ENCODE data around the gene PRKG1. TPM values are rescaled to one million over a fixed set of nuclear protein-coding genes. Genes with fewer than 3 reads are reported as not detected.

PRKG1 gene
- total RNA-seq, 4 donors from 2014 or later = 1.2 to 6.5 (median 2.7) TPM

DNA sequence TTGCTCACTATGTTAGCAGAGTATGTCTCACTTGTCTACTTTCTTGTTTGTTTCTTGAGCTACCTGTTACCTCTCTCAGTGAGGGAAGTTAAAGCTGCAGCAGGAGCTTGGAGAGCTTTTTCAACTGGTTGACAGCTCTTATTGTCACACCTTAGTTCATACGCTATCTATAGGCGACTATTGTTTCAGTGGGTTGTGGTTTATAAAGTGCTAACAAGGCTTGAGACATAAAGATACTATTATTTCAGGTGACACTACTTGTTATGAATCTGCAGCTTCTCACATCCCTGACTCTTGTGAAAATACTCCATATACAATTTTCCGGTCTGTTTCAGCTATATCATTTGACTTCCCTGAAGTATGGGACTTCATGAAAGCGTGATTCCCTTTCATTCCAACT, 457.8 kb downstream of the PRKG1 start:
- Histone ChIP-seq H3K36me3 (no peaks in the 10 kb centered on the region), H3K27me3 (no peaks in the 10 kb centered on the region), H3K9me3 (no peaks in the 10 kb centered on the region), H3K4me3 (no peak overlapping the region), H3K4me1 (no peaks in the 10 kb centered on the region), H3K27ac (no peak overlapping the region)
- WGBS = 94% methylated on average over 4 of the region's 4 CpGs
- no peak for TF ChIP-seq EP300 (IDR thresholded peaks at IDR 0.05)
- no peak for TF ChIP-seq POLR2AphosphoS5 (IDR thresholded peaks at IDR 0.05)
- no peak for TF ChIP-seq POLR2A (IDR thresholded peaks at IDR 0.05)
- TF ChIP-seq, protein P1, sequence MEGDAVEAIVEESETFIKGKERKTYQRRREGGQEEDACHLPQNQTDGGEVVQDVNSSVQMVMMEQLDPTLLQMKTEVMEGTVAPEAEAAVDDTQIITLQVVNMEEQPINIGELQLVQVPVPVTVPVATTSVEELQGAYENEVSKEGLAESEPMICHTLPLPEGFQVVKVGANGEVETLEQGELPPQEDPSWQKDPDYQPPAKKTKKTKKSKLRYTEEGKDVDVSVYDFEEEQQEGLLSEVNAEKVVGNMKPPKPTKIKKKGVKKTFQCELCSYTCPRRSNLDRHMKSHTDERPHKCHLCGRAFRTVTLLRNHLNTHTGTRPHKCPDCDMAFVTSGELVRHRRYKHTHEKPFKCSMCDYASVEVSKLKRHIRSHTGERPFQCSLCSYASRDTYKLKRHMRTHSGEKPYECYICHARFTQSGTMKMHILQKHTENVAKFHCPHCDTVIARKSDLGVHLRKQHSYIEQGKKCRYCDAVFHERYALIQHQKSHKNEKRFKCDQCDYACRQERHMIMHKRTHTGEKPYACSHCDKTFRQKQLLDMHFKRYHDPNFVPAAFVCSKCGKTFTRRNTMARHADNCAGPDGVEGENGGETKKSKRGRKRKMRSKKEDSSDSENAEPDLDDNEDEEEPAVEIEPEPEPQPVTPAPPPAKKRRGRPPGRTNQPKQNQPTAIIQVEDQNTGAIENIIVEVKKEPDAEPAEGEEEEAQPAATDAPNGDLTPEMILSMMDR (IDR thresholded peaks at IDR 0.05) = no peak
- DNase-seq (ENCODE audit: low spot score in 2 of 2) = no peak

DNA sequence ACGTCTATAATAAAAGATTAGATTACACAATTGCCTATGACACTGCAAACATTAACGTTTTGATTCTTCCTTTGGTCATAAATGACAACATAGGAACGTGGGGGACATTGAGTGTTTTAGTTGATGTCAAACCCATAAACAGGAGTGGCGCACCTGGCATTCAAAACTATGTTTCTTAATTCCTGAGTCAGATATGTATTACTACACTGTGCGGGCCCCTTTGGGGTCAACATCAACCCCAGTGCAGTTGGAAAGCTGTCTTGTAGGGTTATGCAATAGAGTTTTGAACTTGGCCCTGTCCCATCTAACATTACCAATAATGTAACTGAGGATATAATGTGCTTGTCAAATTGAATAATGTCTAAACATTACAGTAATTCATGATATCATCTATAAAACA, 468.6 kb downstream of the PRKG1 start:
- Histone ChIP-seq H3K27me3 (no peaks in the 10 kb centered on the region), H3K9me3 (no peaks in the 10 kb centered on the region), H3K36me3 (no peaks in the 10 kb centered on the region), H3K4me3 (no peak overlapping the region), H3K4me1 (no peaks in the 10 kb centered on the region), H3K27ac (no peak overlapping the region)
- 83% methylated on average over 5 of the region's 5 CpGs for WGBS
- DNase-seq (ENCODE audit: low spot score in 2 of 2) = no peak
- TF ChIP-seq, protein P1 (IDR thresholded peaks at IDR 0.05) = no peak
- TF ChIP-seq EP300 (IDR thresholded peaks at IDR 0.05) (no peak), POLR2A (IDR thresholded peaks at IDR 0.05) (no peak), POLR2AphosphoS5 (IDR thresholded peaks at IDR 0.05) (no peak)

DNA sequence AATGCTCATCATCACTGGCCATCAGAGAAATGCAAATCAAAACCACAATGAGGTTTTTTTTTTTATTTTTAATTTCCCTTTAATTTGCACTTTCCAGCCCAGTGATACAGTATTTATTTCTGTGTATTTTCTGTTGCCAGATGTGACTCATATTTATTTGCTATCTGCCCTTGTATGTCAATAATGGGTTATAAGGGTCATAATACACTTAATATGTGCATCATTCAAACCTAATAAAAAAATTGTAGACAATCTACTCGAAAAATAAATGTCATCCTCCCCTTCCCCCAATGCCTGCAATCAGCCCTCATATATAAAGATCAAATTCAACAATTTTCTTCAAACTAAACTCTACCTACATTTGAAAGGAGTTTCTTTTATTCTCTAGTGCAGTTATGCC, 470.6 kb downstream of the PRKG1 start:
- Histone ChIP-seq H3K27me3 (no peaks in the 10 kb centered on the region), H3K4me1 (no peaks in the 10 kb centered on the region), H3K36me3 (no peaks in the 10 kb centered on the region), H3K4me3 (no peak overlapping the region), H3K27ac (no peak overlapping the region), H3K9me3 (no peaks in the 10 kb centered on the region)
- DNase-seq (ENCODE audit: low spot score in 2 of 2) = no peak
- WGBS = 73% methylated on average over 1 of the region's 1 CpG
- TF ChIP-seq POLR2A (IDR thresholded peaks at IDR 0.05) (no peak), POLR2AphosphoS5 (IDR thresholded peaks at IDR 0.05) (no peak), EP300 (IDR thresholded peaks at IDR 0.05) (no peak)
- TF ChIP-seq, protein P1 (IDR thresholded peaks at IDR 0.05) = no peak

DNA sequence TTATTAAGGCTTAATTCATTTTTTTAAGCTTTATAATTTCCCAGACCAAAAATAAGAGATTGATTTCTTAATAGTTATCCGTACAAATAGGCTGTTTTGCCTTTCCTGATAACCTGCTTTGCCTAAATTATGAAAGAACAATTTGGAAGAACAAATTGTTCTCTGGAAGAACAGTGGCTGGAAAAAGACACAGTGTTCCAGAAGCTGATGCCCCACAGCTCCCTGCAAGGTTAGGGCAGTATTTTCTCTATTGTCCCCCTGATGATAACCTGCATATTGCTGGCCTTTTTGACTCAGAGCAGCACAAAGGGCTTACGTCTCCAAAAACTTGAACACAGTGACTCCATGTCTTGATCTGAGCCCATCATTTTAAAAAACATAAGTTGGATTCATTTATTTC, 473.7 kb downstream of the PRKG1 start:
- Histone ChIP-seq H3K27me3 (no peaks in the 10 kb centered on the region), H3K4me1 (no peaks in the 10 kb centered on the region), H3K27ac (no peak overlapping the region), H3K36me3 (no peaks in the 10 kb centered on the region), H3K4me3 (no peak overlapping the region), H3K9me3 (no peaks in the 10 kb centered on the region)
- TF ChIP-seq POLR2AphosphoS5 (IDR thresholded peaks at IDR 0.05) (no peak), POLR2A (IDR thresholded peaks at IDR 0.05) (no peak), EP300 (IDR thresholded peaks at IDR 0.05) (no peak)
- TF ChIP-seq, protein P1 (IDR thresholded peaks at IDR 0.05) = no peak
- DNase-seq (ENCODE audit: low spot score in 2 of 2) = no peak
- WGBS = 42% methylated on average over 2 of the region's 2 CpGs

DNA sequence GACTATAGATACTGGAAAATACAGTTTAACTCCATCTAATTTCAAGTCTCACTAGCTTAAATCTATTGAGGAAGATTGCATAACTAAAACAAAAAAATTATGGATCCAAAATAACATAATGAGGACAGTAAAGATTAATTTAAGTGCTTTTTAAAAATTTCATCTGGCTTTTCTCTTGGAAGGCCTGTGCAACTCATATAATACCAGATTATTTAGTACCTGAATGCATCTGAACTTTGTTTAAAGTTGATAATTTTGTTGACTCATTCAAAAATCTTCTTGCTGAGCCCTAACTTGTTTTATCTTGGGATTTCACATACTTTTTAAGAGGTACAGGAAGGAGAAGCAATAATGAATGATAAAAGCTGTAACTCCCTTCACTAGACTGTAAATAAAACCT, 478.6 kb downstream of the PRKG1 start:
- Histone ChIP-seq H3K4me3 (no peak overlapping the region), H3K27ac (no peak overlapping the region), H3K9me3 (no peaks in the 10 kb centered on the region), H3K27me3 (no peaks in the 10 kb centered on the region), H3K4me1 (no peaks in the 10 kb centered on the region), H3K36me3 (no peaks in the 10 kb centered on the region)
- TF ChIP-seq, protein P1 (IDR thresholded peaks at IDR 0.05) = no peak
- TF ChIP-seq POLR2A (IDR thresholded peaks at IDR 0.05) (no peak), EP300 (IDR thresholded peaks at IDR 0.05) (no peak), POLR2AphosphoS5 (IDR thresholded peaks at IDR 0.05) (no peak)
- no peak for DNase-seq (ENCODE audit: low spot score in 2 of 2)
